ENCODE results near the gene DGAT2. TPM values are rescaled to one million over a fixed set of nuclear protein-coding genes. Genes with fewer than 3 reads are reported as not detected.
"Not testable (repeated sequence)": the region's sequence is repeated elsewhere in the genome, so short reads cannot be mapped to it uniquely, and the experiment has no call there.

Gene DGAT2
- total RNA-seq, 1 donor from 2014 or later, result 0.76 TPM

- TF ChIP-seq, protein P1, sequence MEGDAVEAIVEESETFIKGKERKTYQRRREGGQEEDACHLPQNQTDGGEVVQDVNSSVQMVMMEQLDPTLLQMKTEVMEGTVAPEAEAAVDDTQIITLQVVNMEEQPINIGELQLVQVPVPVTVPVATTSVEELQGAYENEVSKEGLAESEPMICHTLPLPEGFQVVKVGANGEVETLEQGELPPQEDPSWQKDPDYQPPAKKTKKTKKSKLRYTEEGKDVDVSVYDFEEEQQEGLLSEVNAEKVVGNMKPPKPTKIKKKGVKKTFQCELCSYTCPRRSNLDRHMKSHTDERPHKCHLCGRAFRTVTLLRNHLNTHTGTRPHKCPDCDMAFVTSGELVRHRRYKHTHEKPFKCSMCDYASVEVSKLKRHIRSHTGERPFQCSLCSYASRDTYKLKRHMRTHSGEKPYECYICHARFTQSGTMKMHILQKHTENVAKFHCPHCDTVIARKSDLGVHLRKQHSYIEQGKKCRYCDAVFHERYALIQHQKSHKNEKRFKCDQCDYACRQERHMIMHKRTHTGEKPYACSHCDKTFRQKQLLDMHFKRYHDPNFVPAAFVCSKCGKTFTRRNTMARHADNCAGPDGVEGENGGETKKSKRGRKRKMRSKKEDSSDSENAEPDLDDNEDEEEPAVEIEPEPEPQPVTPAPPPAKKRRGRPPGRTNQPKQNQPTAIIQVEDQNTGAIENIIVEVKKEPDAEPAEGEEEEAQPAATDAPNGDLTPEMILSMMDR (IDR thresholded peaks at IDR 0.05; ENCODE audit: partially characterized antibody, unreplicated experiment), result no peak
- peaks cover 2% of the 10 kb centered on the region for H3K9me3 Mint-ChIP-seq (ENCODE audit: unreplicated experiment)
- no peaks in the 10 kb centered on the region for H3K36me3 Mint-ChIP-seq (ENCODE audit: unreplicated experiment)
- H3K27me3 Mint-ChIP-seq (ENCODE audit: unreplicated experiment), result peaks cover 4% of the 10 kb centered on the region
- H3K4me1 Mint-ChIP-seq (ENCODE audit: low read depth, unreplicated experiment), result peaks cover 5% of the 10 kb centered on the region
- no peak overlapping the region for H3K27ac Mint-ChIP-seq (ENCODE audit: unreplicated experiment)
- H3K4me3 Mint-ChIP-seq (ENCODE audit: unreplicated experiment), result no peak overlapping the region
- DNase-seq, result no peak
These were observed 27.9 kb upstream of the DGAT2 start for GRCh38 chr11:75740681-75741080.

GRCh38 chr11:75743159-75743558 lies 25.4 kb upstream of the DGAT2 start:
- not testable (repeated sequence) for H3K27me3 Mint-ChIP-seq (ENCODE audit: unreplicated experiment); DNase-seq; H3K4me1 Mint-ChIP-seq (ENCODE audit: low read depth, unreplicated experiment); H3K27ac Mint-ChIP-seq (ENCODE audit: unreplicated experiment); H3K9me3 Mint-ChIP-seq (ENCODE audit: unreplicated experiment); H3K36me3 Mint-ChIP-seq (ENCODE audit: unreplicated experiment); H3K4me3 Mint-ChIP-seq (ENCODE audit: unreplicated experiment)

DNA sequence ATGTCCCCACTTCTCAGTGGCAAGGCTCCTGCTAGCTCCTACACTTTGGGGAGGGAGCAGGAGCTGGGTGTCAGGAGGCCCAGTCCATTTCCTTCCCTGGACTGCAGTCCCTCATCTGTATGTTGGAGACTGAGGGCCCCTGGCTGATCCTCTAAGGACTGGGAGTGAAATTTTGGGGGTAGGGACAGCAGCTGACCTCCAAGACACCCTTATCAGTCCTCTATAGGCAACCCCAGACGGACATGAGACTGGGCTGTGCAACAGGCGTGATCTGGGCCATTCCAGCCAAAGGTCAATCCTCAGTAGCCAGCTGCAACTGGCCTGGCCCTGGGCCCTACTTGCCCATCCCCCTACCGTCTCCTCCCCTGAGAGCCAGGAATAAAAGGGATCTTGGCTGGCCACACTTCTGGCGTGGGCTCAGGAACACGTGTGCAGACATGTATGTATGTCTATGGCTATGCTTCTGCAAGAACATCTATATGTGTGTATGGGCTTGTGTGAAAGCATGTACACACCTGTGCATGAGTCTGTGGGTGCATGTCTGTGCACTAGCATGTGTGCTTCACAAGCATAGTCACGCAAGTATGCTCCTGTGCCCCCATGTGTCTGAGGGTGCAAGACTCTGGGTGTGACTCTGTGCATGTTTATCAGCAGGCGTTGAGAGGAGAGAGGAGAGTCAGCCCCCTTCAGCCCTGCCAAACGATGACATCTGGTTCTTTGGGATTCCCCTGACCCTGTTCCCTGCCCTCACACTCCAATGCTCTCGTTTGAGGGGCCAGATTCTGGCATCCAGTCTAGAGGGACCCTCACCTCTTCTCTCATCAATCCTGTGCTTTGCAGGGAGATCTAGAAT lies 24.6 kb upstream of the DGAT2 start:
- peaks cover 5% of the 10 kb centered on the region for H3K4me1 Mint-ChIP-seq (ENCODE audit: low read depth, unreplicated experiment)
- H3K27me3 Mint-ChIP-seq (ENCODE audit: unreplicated experiment), result peaks cover 6% of the 10 kb centered on the region
- peaks cover 4% of the 10 kb centered on the region for H3K9me3 Mint-ChIP-seq (ENCODE audit: unreplicated experiment)
- no peak for DNase-seq
- TF ChIP-seq, protein P1 (IDR thresholded peaks at IDR 0.05; ENCODE audit: partially characterized antibody, unreplicated experiment), result no peak
- peaks cover 11% of the 10 kb centered on the region for H3K36me3 Mint-ChIP-seq (ENCODE audit: unreplicated experiment)
- no peak overlapping the region for H3K27ac Mint-ChIP-seq (ENCODE audit: unreplicated experiment)
- no peak overlapping the region for H3K4me3 Mint-ChIP-seq (ENCODE audit: unreplicated experiment)

DNA sequence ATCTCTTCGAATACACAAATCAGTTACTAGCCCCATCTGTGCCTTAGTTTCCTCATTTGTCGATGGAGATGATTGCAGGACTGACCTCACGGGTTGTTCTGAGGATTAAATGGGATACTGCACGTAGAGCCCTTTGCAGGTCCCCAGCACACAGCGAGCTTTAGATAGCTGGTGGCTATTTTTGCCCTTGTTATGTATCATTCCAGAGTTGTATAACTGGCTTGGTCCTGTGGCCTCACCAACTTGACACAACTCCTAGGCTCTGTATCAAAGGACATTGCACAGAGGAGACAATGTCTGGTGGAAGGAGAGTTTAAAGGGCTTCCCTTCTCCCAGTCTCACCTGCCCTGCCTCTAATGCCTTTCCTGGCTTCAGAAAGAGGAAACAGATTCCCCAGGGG lies 22.8 kb upstream of the DGAT2 start:
- Mint-ChIP-seq H3K27me3 (ENCODE audit: unreplicated experiment) (peaks cover 6% of the 10 kb centered on the region), H3K36me3 (ENCODE audit: unreplicated experiment) (peaks cover 11% of the 10 kb centered on the region)

GRCh38 chr11:75748729-75749273 lies 19.8 kb upstream of the DGAT2 start:
- H3K9me3 Mint-ChIP-seq (ENCODE audit: unreplicated experiment); H3K27ac Mint-ChIP-seq (ENCODE audit: unreplicated experiment); H3K27me3 Mint-ChIP-seq (ENCODE audit: unreplicated experiment); H3K4me1 Mint-ChIP-seq (ENCODE audit: low read depth, unreplicated experiment); DNase-seq; H3K4me3 Mint-ChIP-seq (ENCODE audit: unreplicated experiment): not testable (repeated sequence)
- peaks cover 11% of the 10 kb centered on the region for H3K36me3 Mint-ChIP-seq (ENCODE audit: unreplicated experiment)

More for the DNA sequence above, 22.8 kb upstream of the DGAT2 start:
- TF ChIP-seq, protein P1 (IDR thresholded peaks at IDR 0.05; ENCODE audit: partially characterized antibody, unreplicated experiment), result no peak
- Mint-ChIP-seq H3K4me1 (ENCODE audit: low read depth, unreplicated experiment) (peaks cover 5% of the 10 kb centered on the region), H3K9me3 (ENCODE audit: unreplicated experiment) (peaks cover 4% of the 10 kb centered on the region), H3K27ac (ENCODE audit: unreplicated experiment) (no peak overlapping the region), H3K4me3 (ENCODE audit: unreplicated experiment) (no peak overlapping the region)
- no peak for DNase-seq

GRCh38 chr11:75754933-75755332 lies 13.6 kb upstream of the DGAT2 start:
- not testable (repeated sequence) for H3K27ac Mint-ChIP-seq (ENCODE audit: unreplicated experiment); H3K9me3 Mint-ChIP-seq (ENCODE audit: unreplicated experiment); H3K36me3 Mint-ChIP-seq (ENCODE audit: unreplicated experiment); DNase-seq; H3K4me1 Mint-ChIP-seq (ENCODE audit: low read depth, unreplicated experiment); H3K4me3 Mint-ChIP-seq (ENCODE audit: unreplicated experiment); H3K27me3 Mint-ChIP-seq (ENCODE audit: unreplicated experiment)

Measured in glutamatergic neuron (in vitro differentiated cells).